HG03565 (cell line): ENCODE data around the gene TAS2R16.

ENCODE experiments used
- ATAC-seq: cut with Tn5 transposase; IDR thresholded peaks from one replicate; pipeline ENCODE4 v1.9.1; 2021; ENCODE audit warnings: mild to moderate bottlenecking, moderate library complexity; ENCODE audit not compliant: unreplicated experiment

TAS2R16 gene

GRCh38 chr7:122995600-122995999 is at the start of gene TAS2R16:
TAS2R16 (minus strand) TSS chr7:122995700; CDS start chr7:122995634, 66 bp downstream.
- no peak for ATAC-seq

GRCh38 chr7:123043642-123044041 is 48.1 kb upstream of the TAS2R16 start:
- no peak for ATAC-seq

GRCh38 chr7:123041101-123041500 is 45.6 kb upstream of the TAS2R16 start:
- ATAC-seq = no peak

GRCh38 chr7:123039269-123039668 is 43.8 kb upstream of the TAS2R16 start:
- no peak for ATAC-seq

- ATAC-seq = no peak
Measured at GRCh38 chr7:123034106-123034505, 38.6 kb upstream of the TAS2R16 start.

- no peak for ATAC-seq
Measured at GRCh38 chr7:123030631-123031030, 35.1 kb upstream of the TAS2R16 start.

GRCh38 chr7:123028339-123028738 is 32.8 kb upstream of the TAS2R16 start:
- ATAC-seq = no peak

GRCh38 chr7:123026251-123026650 is 30.8 kb upstream of the TAS2R16 start:
- no peak for ATAC-seq

GRCh38 chr7:123024989-123025758 is 29.7 kb upstream of the TAS2R16 start:
- ATAC-seq = no peak

- ATAC-seq = no peak
Measured at GRCh38 chr7:123023126-123023525, 27.6 kb upstream of the TAS2R16 start.

GRCh38 chr7:123022576-123022975 is 27.1 kb upstream of the TAS2R16 start:
- ATAC-seq = no peak

GRCh38 chr7:123012435-123012834 is 16.9 kb upstream of the TAS2R16 start:
- ATAC-seq = no peak

- ATAC-seq = no peak
Measured at GRCh38 chr7:123011766-123012369, 16.4 kb upstream of the TAS2R16 start.

GRCh38 chr7:123004931-123005330 is 9.4 kb upstream of the TAS2R16 start:
- no peak for ATAC-seq

- no peak for ATAC-seq
Measured at GRCh38 chr7:123003539-123004126, 8.1 kb upstream of the TAS2R16 start.

- no peak for ATAC-seq
Measured at GRCh38 chr7:122989577-122989976, 5.9 kb downstream of the TAS2R16 start.

- no peak for ATAC-seq
Measured at GRCh38 chr7:122989041-122989440, 6.5 kb downstream of the TAS2R16 start.

GRCh38 chr7:122988333-122988732 is 7.2 kb downstream of the TAS2R16 start:
- ATAC-seq = no peak

GRCh38 chr7:122987463-122987862 is 8.0 kb downstream of the TAS2R16 start:
- ATAC-seq = no peak

GRCh38 chr7:122984021-122984420 is 11.5 kb downstream of the TAS2R16 start:
- no peak for ATAC-seq

GRCh38 chr7:122983261-122983660 is 12.2 kb downstream of the TAS2R16 start:
- ATAC-seq = no peak

GRCh38 chr7:122975341-122975740 is 20.2 kb downstream of the TAS2R16 start:
- no peak for ATAC-seq
